Hepatocyte (in vitro differentiated cells): ENCODE measurements around the gene FAF1.

Experiments used
- EZH2 ChIP-seq: fragments of 200-600 bp; sonication (generic); IDR thresholded peaks from 2 replicates; pipeline ENCODE4 v1.6.1; 2016; ENCODE audit warnings: antibody characterized with exemption, mild to moderate bottlenecking, borderline replicate concordance
- EZH2phosphoT487 ChIP-seq: fragments of 200-600 bp; sonication (generic); IDR thresholded peaks from one replicate; pipeline ENCODE4 v1.6.1; 2018; ENCODE audit warnings: antibody characterized with exemption, mild to moderate bottlenecking, low read depth, moderate library complexity; ENCODE audit not compliant: unreplicated experiment, severe bottlenecking
- TF ChIP-seq, protein P1 (sequence below): fragments of 200-600 bp; sonication (generic); IDR thresholded peaks from 2 replicates; pipeline ENCODE4 v1.5.1; 2016; ENCODE audit warnings: antibody characterized with exemption, mild to moderate bottlenecking; ENCODE audit not compliant: poor library complexity

- TF ChIP-seq EZH2 (no peak), EZH2phosphoT487 (no peak)
- TF ChIP-seq, protein P1, sequence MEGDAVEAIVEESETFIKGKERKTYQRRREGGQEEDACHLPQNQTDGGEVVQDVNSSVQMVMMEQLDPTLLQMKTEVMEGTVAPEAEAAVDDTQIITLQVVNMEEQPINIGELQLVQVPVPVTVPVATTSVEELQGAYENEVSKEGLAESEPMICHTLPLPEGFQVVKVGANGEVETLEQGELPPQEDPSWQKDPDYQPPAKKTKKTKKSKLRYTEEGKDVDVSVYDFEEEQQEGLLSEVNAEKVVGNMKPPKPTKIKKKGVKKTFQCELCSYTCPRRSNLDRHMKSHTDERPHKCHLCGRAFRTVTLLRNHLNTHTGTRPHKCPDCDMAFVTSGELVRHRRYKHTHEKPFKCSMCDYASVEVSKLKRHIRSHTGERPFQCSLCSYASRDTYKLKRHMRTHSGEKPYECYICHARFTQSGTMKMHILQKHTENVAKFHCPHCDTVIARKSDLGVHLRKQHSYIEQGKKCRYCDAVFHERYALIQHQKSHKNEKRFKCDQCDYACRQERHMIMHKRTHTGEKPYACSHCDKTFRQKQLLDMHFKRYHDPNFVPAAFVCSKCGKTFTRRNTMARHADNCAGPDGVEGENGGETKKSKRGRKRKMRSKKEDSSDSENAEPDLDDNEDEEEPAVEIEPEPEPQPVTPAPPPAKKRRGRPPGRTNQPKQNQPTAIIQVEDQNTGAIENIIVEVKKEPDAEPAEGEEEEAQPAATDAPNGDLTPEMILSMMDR = no peak
These were observed 547.1 kb downstream of the FAF1 start for GRCh38 chr1:50412813-50413476.
